ENCODE results near the gene METTL27.

GRCh38 chr7:73829505-73829904 is 12.8 kb downstream of the METTL27 start:
- TF ChIP-seq FOXP2 (optimal IDR thresholded peaks at IDR 0.05; ENCODE audit: borderline replicate concordance, extremely low read depth, extremely low read length, insufficient read depth) (no peak), REST (IDR thresholded peaks at IDR 0.05; ENCODE audit: insufficient read depth in 1 of 2, low read depth in 2 of 2, low read length in 2 of 2) (no peak), SIN3A (IDR thresholded peaks at IDR 0.05; ENCODE audit: borderline replicate concordance, insufficient read depth, low read length) (no peak), POLR2AphosphoS5 (IDR thresholded peaks at IDR 0.05; ENCODE audit: low read depth, low read length) (no peak), TAF1 (IDR thresholded peaks at IDR 0.05; ENCODE audit: borderline replicate concordance, insufficient read depth, low read length) (no peak)
